HUDEP-2 (cell line): ENCODE measurements around the gene SLC52A3.
"Not testable (repeated sequence)": the region's sequence is repeated elsewhere in the genome, so short reads cannot be mapped to it uniquely, and the experiment has no call there.

ENCODE experiments used
- DNase-seq, 76 experiments: peaks; one replicate each; lab custom pipeline; 2025; ENCODE audit not compliant: unreplicated experiment in 76 of 76; lab: John Stamatoyannopoulos, UW

Gene SLC52A3

GRCh38 chr20:731891-732560 is 36.3 kb downstream of the SLC52A3 start:
- DNase-seq, result no peak

GRCh38 chr20:730005-730404 is 38.3 kb downstream of the SLC52A3 start:
- no peak for DNase-seq

- peak in 44 of 76 experiments; percentile 3 to 68 (median 29) for DNase-seq
These were observed 39.9 kb downstream of the SLC52A3 start for GRCh38 chr20:728256-728944.

GRCh38 chr20:726160-726559 is 42.1 kb downstream of the SLC52A3 start:
- DNase-seq, result no peak

GRCh38 chr20:725491-725890 is 42.8 kb downstream of the SLC52A3 start:
- no peak for DNase-seq

GRCh38 chr20:724797-725196 is 43.5 kb downstream of the SLC52A3 start:
- DNase-seq, result not testable (repeated sequence)

GRCh38 chr20:723756-724155 is 44.5 kb downstream of the SLC52A3 start:
- DNase-seq, result no peak

- no peak for DNase-seq
These were observed 45.3 kb downstream of the SLC52A3 start for GRCh38 chr20:722822-723644.

- DNase-seq, result no peak
These were observed 46.4 kb downstream of the SLC52A3 start for GRCh38 chr20:721876-722275.

- DNase-seq, result no peak
These were observed 48.5 kb downstream of the SLC52A3 start for GRCh38 chr20:719816-720215.

GRCh38 chr20:719068-719467 is 49.2 kb downstream of the SLC52A3 start:
- no peak for DNase-seq

GRCh38 chr20:717832-718231 is 50.5 kb downstream of the SLC52A3 start:
- DNase-seq, result peak in 5 of 76 experiments; percentile 18 to 62 (median 22)

GRCh38 chr20:717271-717670 is 51.0 kb downstream of the SLC52A3 start:
- no peak for DNase-seq

- no peak for DNase-seq
These were observed 53.8 kb downstream of the SLC52A3 start for GRCh38 chr20:714453-714852.

- DNase-seq, result no peak
These were observed 56.7 kb downstream of the SLC52A3 start for GRCh38 chr20:711576-711975.

GRCh38 chr20:710780-711450 is 57.4 kb downstream of the SLC52A3 start:
- DNase-seq, result no peak
